Uterus (tissue), 4 donors: ENCODE results near the gene TMEM131L. TPM values are rescaled to one million over a fixed set of nuclear protein-coding genes. Genes with fewer than 3 reads are reported as not detected.

ENCODE experiments used
- DNase-seq, 2 donors: peaks; one replicate each; pipeline ENCODE4 v3.0.0-alpha.2; 2019 to 2020
- H3K27ac ChIP-seq, 2 donors: fragments of 200-600 bp; sonication (generic); 1 replicate in 1 of 2; 2 replicates in 1 of 2; pipeline ENCODE4 v1.5.1; 2016 to 2018
- H3K27me3 ChIP-seq, 2 donors: fragments of 200-600 bp; sonication (generic); one replicate each; pipeline ENCODE4 v1.5.1; 2018 to 2019; ENCODE audit warnings: control low read depth in 1 of 2
- H3K36me3 ChIP-seq, 2 donors: fragments of 200-600 bp; sonication (generic); one replicate each; pipeline ENCODE4 v1.5.1; 2019; ENCODE audit warnings: control low read depth in 1 of 2
- H3K4me1 ChIP-seq, 2 donors: fragments of 200-600 bp; sonication (generic); one replicate each; pipeline ENCODE4 v1.5.1; 2018 to 2019; ENCODE audit warnings: control low read depth in 1 of 2
- H3K4me3 ChIP-seq, 2 donors: fragments of 200-600 bp; sonication (generic); 1 replicate in 1 of 2; 2 replicates in 1 of 2; pipeline ENCODE4 v1.5.1; 2018 to 2019; ENCODE audit warnings: mild to moderate bottlenecking in 1 of 2
- H3K9me3 ChIP-seq, 2 donors: fragments of 200-600 bp; sonication (generic); one replicate each; pipeline ENCODE4 v1.5.1; 2019; ENCODE audit warnings: control low read depth in 1 of 2
- POLR2A ChIP-seq, 2 donors: fragments of 450-650 bp; IDR thresholded peaks; one replicate each; pipeline ENCODE4 v1.6.1; 2016; ENCODE audit warnings: antibody characterized with exemption in 2 of 2, mild to moderate bottlenecking in 1 of 2, moderate library complexity in 1 of 2
- intact Hi-C: fragments of 100-400 bp; cut with DNase I; formaldehyde crosslinking; loops from one replicate; pipeline ENCODE4 v1.15.1; 2023; ENCODE audit warnings: low total_unique reads
- total RNA-seq, 4 donors: library from RNA; depleted of rRNA in 3 of 4; stranded (reverse); fragments of >200 nt in 3 of 4; gene quantifications; one replicate each; pipeline versions ENCODE4 v1.1.0 to v1.2.4, GENCODE V29; 2014 to 2023
- TF ChIP-seq, protein P1 (sequence below), 4 experiments: fragments of 200-600 bp in 2 of 4; fragments of 450-650 bp in 2 of 4; sonication (generic) in 2 of 4; IDR thresholded peaks; one replicate each; pipeline ENCODE4 v1.5.1; 2016 to 2019; ENCODE audit warnings: antibody characterized with exemption in 4 of 4, mild to moderate bottlenecking in 2 of 4, moderate library complexity in 1 of 4
- donor health status: DM: yes; HTN: yes; CAD: no.

Gene TMEM131L
- total RNA-seq, 4 donors from 2014 or later, result 2.4 to 49.6 (median 18.0) TPM

DNA sequence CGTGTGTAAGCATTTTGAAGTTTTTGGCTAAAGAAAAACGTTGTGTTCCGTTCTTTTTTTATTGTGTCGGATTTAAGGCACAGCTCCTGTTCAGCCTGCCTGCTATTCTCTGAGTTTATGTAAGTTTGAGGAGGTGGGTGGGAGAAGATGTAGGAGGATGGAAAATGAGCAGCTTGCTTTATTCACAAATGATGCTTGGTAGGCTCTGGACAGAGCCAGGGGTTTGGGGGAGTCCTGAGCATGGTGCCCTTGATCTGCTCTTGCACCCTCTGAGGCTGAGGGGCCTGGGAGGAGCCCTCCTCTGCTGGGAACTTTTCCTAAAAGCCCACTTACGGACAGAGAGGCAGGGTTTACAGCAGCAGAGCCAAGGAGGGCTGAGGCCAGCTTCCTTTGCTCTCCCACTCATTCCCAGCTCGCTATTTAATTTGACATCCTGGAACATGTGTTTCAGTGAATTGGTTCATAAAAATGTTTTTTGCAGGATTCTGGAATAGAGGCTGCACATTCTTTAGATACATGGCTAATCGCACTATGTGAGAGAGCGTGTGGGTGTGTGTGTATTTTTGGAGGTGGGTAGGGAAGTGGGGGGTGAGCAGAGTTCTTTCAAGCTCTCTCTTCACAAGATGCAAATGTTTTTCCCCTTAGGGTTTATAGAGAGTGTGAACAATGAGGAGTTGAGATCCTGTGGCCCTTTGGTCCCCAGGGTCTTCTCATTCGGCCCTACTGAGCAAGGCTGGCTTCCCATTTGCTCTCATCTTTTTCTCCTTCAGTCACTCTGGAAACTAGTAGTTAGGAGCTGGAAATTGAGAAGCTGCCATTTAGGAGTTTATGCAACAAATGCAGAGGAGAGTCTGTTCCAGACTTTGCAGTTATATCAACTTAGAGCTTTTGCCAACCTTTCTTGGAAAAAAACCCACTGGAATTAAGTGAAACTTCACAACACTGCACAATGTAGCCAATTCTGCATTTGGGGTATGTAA is 32.1 kb downstream of the TMEM131L start:
- TF ChIP-seq POLR2A (IDR thresholded peaks at IDR 0.05), result no peak
- TF ChIP-seq, protein P1, sequence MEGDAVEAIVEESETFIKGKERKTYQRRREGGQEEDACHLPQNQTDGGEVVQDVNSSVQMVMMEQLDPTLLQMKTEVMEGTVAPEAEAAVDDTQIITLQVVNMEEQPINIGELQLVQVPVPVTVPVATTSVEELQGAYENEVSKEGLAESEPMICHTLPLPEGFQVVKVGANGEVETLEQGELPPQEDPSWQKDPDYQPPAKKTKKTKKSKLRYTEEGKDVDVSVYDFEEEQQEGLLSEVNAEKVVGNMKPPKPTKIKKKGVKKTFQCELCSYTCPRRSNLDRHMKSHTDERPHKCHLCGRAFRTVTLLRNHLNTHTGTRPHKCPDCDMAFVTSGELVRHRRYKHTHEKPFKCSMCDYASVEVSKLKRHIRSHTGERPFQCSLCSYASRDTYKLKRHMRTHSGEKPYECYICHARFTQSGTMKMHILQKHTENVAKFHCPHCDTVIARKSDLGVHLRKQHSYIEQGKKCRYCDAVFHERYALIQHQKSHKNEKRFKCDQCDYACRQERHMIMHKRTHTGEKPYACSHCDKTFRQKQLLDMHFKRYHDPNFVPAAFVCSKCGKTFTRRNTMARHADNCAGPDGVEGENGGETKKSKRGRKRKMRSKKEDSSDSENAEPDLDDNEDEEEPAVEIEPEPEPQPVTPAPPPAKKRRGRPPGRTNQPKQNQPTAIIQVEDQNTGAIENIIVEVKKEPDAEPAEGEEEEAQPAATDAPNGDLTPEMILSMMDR (IDR thresholded peaks at IDR 0.05), result no peak
- Histone ChIP-seq H3K27me3 (no peaks in the 10 kb centered on the region), H3K27ac (peak overlapping the region; percentile 64 to 72), H3K36me3 (no peaks in the 10 kb centered on the region), H3K9me3 (no peaks in the 10 kb centered on the region), H3K4me3 (peak overlapping the region in 1 of 2 donors; percentile 1), H3K4me1 (no peaks in the 10 kb centered on the region)
- intact Hi-C loops, result no loop called here
- peak in 1 of 2 donors; percentile 53 for DNase-seq

DNA sequence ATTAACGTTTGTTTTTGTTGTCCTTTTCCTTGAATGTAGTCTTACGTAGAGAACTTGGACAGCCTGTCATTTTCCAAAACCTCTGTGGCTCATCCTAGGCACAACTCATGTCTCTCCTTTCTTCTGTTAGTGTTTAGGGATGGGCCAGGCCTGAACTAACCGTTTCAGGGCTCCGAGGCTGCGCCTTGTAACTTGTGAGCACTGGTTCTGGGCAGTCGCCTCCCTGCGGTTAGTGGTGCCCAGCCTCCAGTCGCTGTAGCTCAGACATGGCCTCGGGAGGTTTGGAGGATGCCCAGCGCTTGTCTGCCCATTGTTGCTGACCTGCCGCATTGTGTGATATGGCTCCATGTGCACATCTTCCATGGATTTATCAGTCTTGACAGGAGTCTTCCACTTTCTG is 32.8 kb downstream of the TMEM131L start:
- H3K27ac ChIP-seq, result peak overlapping the region; percentile 64 to 72
- no peak for DNase-seq
- TF ChIP-seq, protein P1 (IDR thresholded peaks at IDR 0.05), result no peak
- no peak for TF ChIP-seq POLR2A (IDR thresholded peaks at IDR 0.05)
- intact Hi-C loops, result no loop called here
- H3K9me3 ChIP-seq, result no peaks in the 10 kb centered on the region
- H3K27me3 ChIP-seq, result no peaks in the 10 kb centered on the region
- no peaks in the 10 kb centered on the region for H3K4me1 ChIP-seq
- H3K4me3 ChIP-seq, result no peak overlapping the region
- H3K36me3 ChIP-seq, result no peaks in the 10 kb centered on the region

- no peaks in the 10 kb centered on the region for H3K4me1 ChIP-seq
- H3K27ac ChIP-seq, result no peak overlapping the region
- H3K27me3 ChIP-seq, result no peaks in the 10 kb centered on the region
- intact Hi-C loops, result no loop called here
- H3K4me3 ChIP-seq, result no peak overlapping the region
- H3K9me3 ChIP-seq, result no peaks in the 10 kb centered on the region
- H3K36me3 ChIP-seq, result no peaks in the 10 kb centered on the region
- DNase-seq, result no peak
- TF ChIP-seq POLR2A (IDR thresholded peaks at IDR 0.05), result no peak
- TF ChIP-seq, protein P1 (IDR thresholded peaks at IDR 0.05), result no peak
Observed at GRCh38 chr4:153501578-153501977, 35.4 kb downstream of the TMEM131L start.

DNA sequence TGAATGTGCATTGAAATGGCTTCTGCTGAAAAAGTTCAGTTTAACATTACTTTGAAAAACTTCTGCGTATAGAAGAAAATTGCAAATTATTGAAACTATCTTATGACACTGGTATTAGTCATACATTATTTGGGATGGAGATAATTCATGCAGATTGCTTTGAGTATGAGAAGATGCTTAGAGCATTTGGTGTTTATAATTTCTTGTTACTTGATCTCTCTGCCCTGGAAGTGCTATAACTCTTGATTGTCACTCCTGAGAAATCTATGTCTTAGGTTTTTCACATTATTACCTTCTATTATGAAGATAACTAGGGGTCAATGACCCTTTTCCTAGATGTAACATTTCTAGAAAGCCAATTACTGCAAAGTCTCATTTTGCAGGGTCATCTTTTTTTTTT is 36.4 kb downstream of the TMEM131L start:
- Histone ChIP-seq H3K4me3 (no peak overlapping the region), H3K4me1 (no peaks in the 10 kb centered on the region), H3K9me3 (no peaks in the 10 kb centered on the region), H3K27me3 (no peaks in the 10 kb centered on the region), H3K36me3 (no peaks in the 10 kb centered on the region), H3K27ac (no peak overlapping the region)
- intact Hi-C loops, result no loop called here
- no peak for DNase-seq
- TF ChIP-seq POLR2A (IDR thresholded peaks at IDR 0.05), result no peak
- TF ChIP-seq, protein P1 (IDR thresholded peaks at IDR 0.05), result no peak
